UCSD-AML1 (cell line): Measurements from ENCODE around the gene EHF.

ENCODE experiments used
- DNase-seq: peaks from one replicate; lab custom pipeline; 2025; ENCODE audit not compliant: unreplicated experiment; lab: John Stamatoyannopoulos, UW

The EHF gene

DNA sequence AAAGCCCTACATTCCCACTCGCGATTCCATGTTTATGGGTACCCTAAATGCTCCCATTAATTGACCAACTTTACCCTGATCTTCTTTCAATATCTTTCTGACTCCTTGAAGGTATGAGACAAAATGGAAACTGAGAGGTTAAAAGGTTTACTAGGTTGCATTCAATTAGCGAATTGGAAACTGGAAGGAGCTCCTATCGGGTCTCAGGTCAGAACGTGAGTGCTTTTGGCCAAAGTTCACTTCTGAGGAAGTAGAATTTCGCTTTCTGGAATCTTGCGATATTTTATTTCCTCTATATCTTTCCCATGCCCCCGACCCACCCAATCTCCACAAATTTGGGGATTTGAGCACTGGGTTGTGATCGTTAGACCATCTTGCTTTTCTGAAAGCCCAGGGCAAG, 2.6 kb downstream of the EHF start:
- DNase-seq, result no peak

DNA sequence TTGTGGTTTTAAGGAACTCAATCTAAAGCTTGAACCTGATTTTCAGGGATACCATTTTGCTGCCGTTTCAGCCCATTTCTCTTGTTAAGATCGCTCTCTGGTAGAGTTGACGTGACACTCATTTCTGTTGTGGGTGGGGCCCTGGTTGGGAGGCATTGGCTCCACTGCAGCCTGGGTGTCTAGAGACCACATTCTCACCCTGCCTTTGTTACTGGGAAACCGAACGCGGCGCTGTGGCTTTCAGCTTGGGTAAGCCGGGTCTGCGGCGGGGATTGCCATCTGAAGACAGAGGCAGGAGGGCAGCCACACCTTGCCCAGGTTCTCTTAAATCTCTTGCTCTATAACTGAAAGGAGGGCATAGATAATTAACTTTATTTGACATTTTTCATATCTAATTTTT, 3.2 kb downstream of the EHF start:
- no peak for DNase-seq

DNA sequence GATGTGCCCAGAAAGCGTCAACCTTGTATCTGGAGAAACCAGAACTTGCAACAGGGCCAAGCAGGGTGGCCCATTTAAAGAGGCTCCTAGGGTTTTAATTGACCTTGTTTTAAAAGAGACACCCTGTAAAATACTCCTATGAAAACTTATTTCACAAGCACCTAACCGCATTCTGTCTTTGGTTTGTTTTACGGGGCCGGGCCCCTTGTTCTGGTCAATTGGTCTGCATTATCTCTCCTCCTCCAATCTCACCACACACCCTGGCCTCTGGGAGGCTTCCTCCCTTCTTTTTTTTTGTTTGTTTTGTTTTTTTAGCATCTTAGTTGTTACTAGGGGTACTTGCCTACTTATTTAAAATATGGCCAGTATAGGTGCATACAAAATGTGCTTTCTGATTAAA, 4.7 kb downstream of the EHF start:
- DNase-seq, result no peak

DNA sequence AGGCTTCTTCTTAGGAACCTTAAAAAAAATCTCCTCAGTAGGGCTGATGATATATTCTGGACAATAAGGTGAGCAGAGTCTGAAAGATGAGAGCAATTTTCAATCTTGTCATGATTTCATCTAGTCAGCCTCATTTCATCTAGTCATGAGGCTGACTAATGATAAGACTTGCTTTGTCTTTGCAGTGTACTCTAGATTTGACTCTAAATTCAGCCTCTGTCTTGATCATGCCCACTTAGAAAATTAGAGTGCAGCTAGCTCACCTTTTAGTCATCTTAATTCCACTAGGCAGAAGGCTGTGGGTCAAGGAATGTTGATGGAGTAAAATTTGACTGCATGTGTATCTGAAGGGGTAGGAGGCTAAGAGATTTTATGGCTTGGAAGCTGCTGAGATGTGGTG, 5.5 kb downstream of the EHF start:
- DNase-seq, result no peak

DNA sequence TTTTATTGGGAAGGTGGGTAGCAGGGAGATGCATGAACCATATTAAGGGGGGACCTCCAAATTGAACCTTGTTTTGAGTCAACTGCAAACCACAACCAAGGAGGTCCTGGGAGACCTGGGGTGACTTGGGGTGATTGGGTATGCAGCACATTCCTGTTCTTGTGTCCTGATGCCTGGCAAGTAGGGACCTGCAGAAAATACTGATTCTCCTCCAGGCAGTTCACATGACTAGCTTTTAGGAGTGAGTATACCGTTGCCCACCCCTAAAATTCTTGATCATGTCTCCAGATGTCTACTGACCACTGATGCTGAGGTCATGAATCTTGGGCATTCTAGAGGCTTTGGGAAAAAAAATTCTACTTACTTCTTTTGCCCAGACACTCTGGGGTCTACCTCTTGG, 6.3 kb downstream of the EHF start:
- DNase-seq, result no peak

DNA sequence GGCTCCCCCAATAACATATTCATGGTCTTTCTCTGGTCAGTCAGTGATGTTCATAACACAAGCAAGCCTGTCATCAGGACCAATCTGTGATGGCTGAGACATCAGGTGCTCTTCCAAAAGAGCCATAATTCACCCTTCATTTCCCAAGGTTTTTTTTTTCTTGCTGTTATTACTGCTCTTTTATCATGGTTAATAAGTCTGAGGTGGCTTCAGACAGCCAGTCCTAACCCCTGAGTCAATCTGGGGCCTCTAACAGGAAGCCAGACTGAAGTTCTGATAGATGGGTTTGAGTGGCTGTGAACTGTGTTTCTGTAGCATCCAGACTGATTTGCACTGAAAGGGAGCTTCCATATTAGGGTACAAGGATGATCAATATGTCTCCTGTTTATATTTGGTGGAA, 8.8 kb downstream of the EHF start:
- no peak for DNase-seq

DNA sequence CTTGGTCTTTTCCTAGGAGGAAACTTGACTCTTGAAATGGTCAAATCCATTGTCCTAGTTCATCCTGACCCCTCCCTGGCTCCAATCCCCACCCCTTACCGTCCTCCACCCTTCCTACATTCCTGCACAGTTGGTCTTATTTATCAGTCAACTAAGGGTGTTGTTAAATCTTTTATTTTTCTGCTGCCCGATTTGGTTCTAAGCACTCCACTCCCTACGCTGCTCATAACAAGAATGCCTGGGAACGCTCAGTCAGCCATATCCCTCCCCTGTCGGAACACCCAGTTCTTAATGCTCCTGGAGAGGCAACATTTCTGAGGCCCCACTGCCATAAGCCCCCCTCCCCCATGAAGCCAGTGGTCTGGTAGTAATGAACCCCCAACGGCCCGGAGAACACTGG, 9.7 kb downstream of the EHF start:
- no peak for DNase-seq

DNA sequence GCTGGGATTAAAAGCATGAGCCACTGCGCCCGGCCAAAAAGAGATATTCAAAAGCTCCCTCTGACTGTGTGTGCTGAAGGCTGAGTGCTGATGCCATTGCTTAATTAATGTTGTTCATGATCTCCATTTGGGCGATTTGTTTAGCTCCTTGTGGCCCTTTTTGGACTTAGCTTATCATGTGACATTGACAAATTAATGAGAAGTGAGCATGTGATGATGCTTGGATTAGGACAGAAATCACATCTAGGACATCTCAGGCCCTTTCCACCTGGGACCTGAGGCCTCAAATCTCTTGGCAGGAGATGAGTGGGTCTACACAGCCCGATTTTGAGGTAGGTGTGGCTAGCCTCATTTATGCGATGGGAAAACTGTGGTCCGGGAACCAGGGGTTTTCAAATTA, 10.4 kb downstream of the EHF start:
- DNase-seq, result no peak

DNA sequence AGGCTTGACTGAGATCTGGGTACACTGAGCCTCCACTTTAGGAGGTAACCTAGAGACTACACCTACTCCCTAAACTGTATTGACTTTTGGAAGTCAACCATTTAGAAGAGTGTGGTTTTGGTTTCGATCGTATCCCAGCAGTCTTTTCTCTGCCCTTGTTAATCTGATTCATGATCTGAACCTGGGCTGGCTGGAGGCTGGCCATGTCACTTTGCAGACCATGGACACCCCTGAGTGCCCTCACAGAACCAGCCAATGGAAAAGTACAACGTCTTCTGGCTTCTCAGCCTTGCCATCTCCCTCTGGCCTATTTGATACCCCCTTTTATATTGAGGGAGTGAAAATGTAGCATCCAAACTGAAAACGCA, 10.8 kb downstream of the EHF start:
- no peak for DNase-seq

DNA sequence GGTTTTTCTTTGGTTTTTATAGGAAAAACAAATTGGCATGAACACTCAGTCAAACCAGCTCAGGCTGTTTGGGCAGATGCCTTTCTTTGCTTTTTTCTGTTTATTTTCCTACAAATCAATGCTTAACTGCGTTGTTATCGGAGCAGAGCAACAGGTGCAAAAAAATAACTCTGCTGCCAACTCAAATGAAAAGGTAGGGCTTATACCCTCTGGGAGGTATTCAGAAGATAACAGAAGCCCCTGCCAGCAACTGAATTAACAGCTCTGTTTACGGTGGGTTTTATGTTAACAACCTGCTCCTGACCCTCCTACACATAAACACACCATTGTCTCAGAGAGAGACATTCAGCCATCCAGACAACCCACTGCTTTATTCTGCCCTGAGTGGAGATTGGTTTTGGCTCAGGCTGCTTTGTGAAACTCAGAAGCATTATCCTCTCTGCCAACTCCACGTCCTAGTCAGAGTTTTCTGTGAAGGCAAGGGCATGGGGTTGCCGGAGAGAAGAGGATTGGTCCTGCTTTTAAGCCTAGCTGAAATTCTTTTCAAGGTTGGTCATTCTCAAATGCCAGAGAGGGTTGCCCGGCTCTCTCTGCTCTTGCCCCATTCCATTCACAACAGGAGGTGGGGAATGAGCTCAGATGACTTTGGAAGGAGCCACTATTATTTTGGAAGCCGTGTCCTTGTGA, 11.4 kb downstream of the EHF start:
- DNase-seq, result no peak

DNA sequence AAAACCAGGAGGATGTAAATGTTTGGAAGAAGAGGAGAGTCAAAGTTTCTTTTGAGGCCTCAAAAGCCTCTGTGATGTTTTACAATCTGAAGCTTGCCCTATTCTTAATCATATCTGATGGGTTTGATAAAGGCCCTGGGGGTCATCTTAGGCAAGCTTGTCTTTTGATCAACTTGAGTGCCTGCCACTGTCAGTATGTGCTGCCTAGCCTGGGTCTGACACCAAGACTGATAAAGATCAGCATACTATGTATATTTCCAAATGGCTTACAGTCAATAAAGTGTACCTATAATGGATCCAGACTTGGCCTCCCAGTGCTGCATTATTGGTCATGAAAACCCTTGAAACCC, 12.7 kb downstream of the EHF start:
- DNase-seq, result no peak

DNA sequence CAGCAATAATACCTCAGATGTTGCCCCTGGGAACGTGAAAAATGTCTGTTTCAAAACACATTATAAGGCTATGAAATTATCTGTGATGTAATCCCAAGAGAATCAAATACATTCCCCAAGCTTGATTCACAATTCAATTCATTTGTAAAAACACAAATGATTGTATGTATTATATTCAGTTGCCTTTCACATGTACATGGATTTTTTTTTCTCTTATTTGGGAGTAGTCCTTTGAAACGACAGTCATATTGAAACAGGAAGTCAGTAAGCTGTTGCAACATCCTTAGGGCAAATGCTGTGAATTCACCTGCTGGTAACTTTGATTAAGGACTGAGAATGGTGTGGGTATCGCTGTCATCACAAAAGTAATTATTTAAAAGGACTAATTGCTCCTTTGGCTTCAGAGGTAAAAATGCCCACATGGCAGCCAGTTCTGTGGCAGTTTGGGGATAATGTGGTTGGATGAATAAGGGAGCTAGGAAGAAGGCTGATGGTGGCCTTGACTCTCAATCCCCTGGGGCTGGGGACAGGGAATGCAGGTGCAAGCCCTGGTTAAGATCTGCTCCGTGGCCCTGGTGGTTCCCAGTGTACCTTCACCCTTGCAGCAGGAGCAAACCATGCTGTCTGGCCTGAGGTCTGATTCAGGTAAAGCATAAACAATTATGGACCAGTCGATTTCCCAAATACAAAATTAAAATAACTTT, 13.2 kb downstream of the EHF start:
- no peak for DNase-seq

DNA sequence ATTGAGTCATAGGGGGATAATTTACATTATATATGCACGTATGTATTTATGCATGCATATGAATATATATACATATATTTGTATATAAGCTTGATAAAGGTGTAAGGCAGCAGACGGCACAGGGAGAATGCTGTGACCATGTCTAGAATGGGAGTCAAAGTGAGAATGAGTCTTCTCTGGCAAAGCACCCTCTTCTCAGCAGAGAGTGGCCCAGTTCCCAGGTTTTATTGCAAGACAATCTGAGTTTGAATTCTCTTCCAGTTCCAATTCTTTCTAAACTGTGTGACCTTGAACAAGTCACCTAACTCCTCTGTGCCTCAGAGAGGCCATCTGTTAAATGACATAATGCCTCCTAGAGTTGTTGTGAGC, 13.8 kb downstream of the EHF start:
- no peak for DNase-seq

DNA sequence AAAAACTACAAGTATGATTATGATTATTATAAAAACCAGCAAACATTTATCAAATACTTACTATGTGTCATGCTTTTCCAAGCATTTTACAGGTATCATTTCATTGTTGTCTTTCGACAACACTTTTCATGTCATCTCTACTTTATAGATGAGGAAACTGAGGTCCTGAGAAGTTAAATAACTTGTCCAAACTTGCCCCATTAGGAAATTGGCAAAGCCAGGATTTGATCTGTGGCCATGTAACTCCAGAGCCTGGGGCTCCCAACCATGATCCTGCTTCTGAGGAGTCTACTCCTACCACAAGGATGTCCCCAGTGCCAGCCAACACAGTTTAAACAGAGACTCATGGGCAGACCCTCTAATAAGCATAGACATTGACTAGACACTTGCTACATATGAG, 15.2 kb downstream of the EHF start:
- no peak for DNase-seq

DNA sequence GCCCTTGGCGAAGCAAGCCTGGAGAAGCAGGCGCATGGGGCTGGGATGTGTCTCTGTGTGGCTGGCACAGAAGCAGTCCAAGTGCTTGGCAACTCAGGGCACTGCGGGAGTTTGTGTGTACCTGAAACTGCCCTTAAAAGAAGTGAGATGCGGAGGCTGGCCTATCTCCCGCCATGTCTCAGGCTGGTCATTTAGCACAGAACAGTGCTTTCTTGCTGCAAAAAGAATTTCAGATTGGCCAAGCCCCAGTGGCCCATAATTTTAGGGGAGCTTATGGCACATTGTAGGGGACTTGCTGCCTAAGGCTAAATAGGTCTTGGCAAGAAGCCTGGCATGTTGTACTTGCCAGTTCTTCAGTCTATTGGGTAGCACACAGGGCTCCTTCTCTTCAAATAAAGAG, 16.4 kb downstream of the EHF start:
- DNase-seq, result no peak

DNA sequence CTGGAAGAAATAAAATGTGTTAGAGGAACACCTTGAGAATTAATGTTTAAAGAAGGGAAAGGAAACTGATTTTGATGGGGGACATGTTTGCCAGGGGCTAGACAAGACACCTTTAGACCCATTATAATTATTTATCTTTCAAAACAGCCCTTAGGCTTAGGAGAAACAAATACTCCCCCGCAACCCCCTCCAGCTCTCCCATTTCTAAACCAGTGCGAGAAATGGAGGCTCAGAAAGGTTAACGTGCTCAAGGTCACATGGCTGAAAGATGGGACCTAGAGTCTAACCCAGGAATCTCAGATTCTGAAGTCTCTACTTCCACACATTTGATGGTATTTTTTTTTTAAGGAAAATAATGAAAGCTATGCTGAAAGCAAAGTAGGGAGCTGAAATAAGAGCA, 18.0 kb downstream of the EHF start:
- no peak for DNase-seq

DNA sequence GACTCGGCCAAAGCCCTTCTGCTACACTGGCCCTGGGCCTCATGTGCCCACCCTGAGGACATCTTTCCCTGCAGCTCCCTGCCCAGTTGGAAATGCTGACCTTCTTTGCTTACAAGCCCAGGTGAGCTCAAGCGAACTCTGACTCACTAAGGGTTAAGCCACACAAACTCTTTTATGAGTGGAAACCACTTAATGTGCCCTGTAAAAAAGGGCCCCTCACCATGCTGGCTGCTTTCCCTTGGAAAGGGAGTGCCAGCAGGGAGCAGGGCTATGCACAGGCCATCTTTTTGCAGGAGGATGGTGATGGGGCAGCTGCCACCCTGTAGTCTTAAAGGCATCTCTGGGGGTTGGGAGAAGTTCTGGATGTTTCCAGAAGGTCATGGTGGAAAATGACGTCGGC, 18.7 kb downstream of the EHF start:
- no peak for DNase-seq

DNA sequence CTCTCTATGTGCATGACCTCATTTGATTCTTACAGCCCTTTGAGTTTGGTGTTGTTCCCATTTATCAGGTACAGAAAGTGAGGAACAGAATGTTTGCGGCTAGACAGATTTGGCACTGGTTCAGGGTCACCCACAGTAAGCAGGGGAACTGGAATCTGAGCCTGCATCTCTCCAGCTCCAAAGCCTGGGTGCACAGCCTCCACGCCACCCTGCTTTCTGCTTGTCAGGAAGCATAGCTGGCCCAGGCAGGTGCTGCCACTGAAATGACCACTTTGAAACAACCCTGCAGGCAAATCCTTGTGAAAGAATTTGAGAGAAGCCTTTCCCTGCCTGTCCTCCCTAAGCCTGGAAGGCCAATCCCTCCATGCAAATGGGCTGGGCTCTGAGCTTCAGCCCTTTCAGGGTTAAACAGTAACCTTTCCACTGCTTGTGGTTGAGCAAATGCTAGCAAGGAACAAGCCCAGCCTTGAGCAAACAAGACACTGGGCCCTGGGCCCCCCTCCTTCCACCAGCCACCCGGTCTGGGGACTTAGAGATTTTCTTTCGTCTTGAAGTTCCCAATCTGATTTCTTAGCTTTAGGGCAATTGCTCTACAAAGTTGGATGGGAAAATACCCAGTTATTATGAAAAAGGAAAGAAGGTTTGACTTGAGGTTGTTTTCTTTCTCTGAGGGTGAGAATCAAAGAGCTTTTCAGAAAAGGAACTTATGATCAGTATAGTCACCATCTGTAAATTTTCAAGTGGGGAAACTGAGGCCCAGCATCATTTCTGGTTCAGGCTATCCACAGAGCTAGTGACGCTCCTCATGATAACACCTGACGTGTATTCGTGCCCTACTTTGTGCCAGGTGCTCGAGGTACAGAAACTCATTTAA, 19.4 kb downstream of the EHF start:
- DNase-seq, result no peak

DNA sequence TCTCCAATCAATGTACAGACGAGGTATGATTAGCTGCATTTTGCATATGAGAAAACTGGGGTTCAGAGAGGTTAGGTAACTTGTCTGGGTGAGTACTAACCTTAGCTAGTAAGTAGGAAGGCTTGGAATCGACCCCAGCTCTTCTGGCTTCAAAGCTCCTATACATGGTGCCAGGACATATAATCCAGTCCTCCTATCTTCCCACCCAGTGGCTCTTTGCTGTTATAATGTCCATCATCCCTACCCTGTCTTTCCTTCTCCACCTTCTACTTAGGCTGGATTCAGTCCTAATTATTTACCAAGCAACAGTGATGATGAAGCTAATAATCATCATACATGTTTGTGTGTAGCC, 20.0 kb downstream of the EHF start:
- DNase-seq, result no peak

DNA sequence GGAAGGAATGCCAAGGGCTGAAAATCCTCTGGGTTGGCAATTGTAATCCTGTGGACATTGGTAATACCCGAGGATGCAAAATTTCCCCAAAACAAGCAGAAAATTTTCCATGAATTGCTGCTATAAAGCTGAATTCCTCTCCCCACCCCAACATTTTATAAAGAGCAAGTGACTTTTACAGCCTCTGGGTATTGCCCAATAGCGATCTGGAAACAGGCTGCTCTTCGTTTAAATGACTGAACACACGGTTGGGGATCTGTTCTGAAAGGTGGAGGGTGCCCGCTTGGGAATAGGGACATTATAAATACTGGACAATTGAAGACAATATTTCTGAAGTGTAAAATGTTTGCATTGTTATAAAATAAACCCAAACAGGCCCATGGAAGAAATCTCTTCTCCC, 20.6 kb downstream of the EHF start:
- DNase-seq, result no peak

DNA sequence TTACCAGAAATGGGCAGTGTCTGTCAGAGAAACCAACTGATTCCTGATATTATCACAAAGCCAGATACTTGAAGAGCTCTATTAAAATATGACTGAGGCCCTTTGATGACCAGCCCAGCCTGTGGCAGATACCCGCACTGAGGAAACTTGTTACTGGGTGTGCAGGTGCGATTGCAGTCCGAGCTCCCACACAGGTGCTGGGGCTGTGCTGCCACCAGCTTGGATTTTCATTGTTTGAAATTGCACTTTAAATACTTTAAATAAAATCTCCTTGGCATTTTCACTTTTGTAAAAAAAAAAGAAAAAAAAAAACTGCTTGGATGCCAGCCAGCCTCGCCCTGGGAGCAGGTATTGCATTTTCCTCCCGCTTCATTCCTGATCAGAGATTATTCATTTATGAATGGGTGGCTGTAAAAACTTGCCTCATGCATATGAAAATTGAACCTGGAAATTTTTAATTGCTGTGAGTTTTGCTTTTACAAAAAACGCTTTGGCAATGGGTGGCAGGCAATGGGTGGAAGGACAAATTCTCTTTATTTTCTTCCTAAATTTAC, 21.2 kb downstream of the EHF start:
- no peak for DNase-seq

DNA sequence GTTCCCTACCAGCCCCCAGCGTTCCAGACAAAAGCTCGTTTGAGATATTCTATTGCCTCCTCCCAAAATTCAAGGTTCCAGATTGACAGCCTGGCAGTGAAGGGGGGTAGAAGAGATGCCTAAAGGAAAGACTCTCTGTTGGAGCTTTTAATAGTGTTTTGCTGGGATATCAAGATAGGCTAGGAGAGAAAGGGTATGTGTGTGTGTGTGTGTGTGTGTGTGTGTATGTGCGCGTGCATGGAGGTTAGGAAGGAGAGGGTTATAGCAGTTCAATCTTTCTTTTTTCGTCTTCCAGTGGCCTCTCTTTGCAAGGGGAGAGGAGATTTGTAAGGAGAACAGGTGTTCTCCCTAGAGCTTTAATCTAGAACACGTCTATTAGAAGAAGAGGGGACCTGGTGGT, 22.0 kb downstream of the EHF start:
- DNase-seq, result no peak
